ENCODE data around the gene ENTHD1. TPM values are rescaled to one million over a fixed set of nuclear protein-coding genes. Genes with fewer than 3 reads are reported as not detected.

The ENTHD1 gene
- total and polyA plus RNA-seq, 2 of the 4 experiments (the other 2 are of a cell fraction): not detected

DNA sequence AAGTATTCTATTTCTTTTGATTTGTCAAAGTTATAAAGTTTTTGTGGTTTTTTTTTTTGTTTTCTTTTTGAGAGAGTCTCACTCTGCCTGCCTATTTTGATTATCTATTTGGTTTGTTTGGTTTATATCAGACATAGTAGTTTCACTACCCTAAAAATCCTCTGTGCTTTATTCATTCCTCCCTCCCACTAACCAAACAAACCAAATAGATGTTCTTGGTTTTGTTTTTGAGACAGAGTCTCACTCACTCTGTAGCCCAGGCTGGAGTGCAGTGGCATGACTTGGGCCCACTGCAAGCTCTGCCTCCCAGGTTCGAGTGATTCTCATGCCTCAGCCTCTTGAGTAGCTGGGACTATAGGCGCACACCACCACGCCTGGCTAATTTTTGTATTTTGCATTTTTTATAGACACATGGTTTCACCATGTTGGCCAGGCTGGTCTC is 67.9 kb downstream of the ENTHD1 start:
- peaks cover 15% of the 10 kb centered on the region for H3K27me3 ChIP-seq (ENCODE audit: control insufficient read depth, insufficient read depth, low read length)
- H2BK15ac ChIP-seq (ENCODE audit: low read depth, low read length): no peak overlapping the region
- no peak overlapping the region for H3K4ac ChIP-seq (ENCODE audit: low read depth, low read length)
- H3K56ac ChIP-seq (ENCODE audit: extremely low read depth, insufficient read depth, low read length): no peak overlapping the region
- H3K36me3 ChIP-seq (ENCODE audit: control insufficient read depth, insufficient read depth, low read length): no peaks in the 10 kb centered on the region
- no peak overlapping the region for H4K5ac ChIP-seq (ENCODE audit: low read depth, low read length)
- intact Hi-C loops (cut with micrococcal nuclease) (no loop called here), in situ Hi-C loops (cut with MboI; ENCODE audit: low sequenced_read_pairs) (no loop called here), dilution Hi-C loops (cut with HindIII; ENCODE audit: low sequenced_read_pairs, unreplicated experiment) (no loop called here)
- ATAC-seq (ENCODE audit: low read depth) (no peak), DNase-seq (no peak)
- no peak overlapping the region for H3K27ac ChIP-seq (ENCODE audit: insufficient read depth, low read length)
- no peaks in the 10 kb centered on the region for H3K9me3 ChIP-seq (ENCODE audit: control insufficient read depth, insufficient read depth, low read length)
- H3K9me1 ChIP-seq (ENCODE audit: insufficient read depth, low read length): no peaks in the 10 kb centered on the region
- H3K79me1 ChIP-seq (ENCODE audit: low read depth in 1 of 2, low read length in 2 of 2): no peaks in the 10 kb centered on the region
- no TSS peak for BruUV-seq (replicated peaks)
- H3K4me3 ChIP-seq (ENCODE audit: insufficient read depth, low read depth, low read length): no peak overlapping the region
- H4K8ac ChIP-seq (ENCODE audit: low read depth in 2 of 2, low read length in 2 of 2): no peak overlapping the region
- H2AK5ac ChIP-seq (ENCODE audit: low read depth, low read length): no peak overlapping the region
- H2BK20ac ChIP-seq (ENCODE audit: low read depth, low read length): no peak overlapping the region
- no peak overlapping the region for H3K14ac ChIP-seq (replicated peaks; ENCODE audit: low read depth, low read length)
- TF ChIP-seq, protein P1, sequence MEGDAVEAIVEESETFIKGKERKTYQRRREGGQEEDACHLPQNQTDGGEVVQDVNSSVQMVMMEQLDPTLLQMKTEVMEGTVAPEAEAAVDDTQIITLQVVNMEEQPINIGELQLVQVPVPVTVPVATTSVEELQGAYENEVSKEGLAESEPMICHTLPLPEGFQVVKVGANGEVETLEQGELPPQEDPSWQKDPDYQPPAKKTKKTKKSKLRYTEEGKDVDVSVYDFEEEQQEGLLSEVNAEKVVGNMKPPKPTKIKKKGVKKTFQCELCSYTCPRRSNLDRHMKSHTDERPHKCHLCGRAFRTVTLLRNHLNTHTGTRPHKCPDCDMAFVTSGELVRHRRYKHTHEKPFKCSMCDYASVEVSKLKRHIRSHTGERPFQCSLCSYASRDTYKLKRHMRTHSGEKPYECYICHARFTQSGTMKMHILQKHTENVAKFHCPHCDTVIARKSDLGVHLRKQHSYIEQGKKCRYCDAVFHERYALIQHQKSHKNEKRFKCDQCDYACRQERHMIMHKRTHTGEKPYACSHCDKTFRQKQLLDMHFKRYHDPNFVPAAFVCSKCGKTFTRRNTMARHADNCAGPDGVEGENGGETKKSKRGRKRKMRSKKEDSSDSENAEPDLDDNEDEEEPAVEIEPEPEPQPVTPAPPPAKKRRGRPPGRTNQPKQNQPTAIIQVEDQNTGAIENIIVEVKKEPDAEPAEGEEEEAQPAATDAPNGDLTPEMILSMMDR (conservative IDR thresholded peaks at IDR 0.05; ENCODE audit: low read depth, low read length): no peak
- no peak for TF ChIP-seq NFE2L2 (IDR thresholded peaks at IDR 0.05; ENCODE audit: low read depth, low read length)
- TF ChIP-seq CHD1 (IDR thresholded peaks at IDR 0.05; ENCODE audit: low read depth, low read length): no peak
- TF ChIP-seq, protein P2, sequence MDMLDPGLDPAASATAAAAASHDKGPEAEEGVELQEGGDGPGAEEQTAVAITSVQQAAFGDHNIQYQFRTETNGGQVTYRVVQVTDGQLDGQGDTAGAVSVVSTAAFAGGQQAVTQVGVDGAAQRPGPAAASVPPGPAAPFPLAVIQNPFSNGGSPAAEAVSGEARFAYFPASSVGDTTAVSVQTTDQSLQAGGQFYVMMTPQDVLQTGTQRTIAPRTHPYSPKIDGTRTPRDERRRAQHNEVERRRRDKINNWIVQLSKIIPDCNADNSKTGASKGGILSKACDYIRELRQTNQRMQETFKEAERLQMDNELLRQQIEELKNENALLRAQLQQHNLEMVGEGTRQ (IDR thresholded peaks at IDR 0.05; ENCODE audit: low read depth, low read length): no peak
- TF ChIP-seq RCOR1 (IDR thresholded peaks at IDR 0.05; ENCODE audit: insufficient replicate concordance, low read length): no peak
- no peak for TF ChIP-seq FOS (IDR thresholded peaks at IDR 0.05; ENCODE audit: low read depth, low read length)
- TF ChIP-seq MAFK (IDR thresholded peaks at IDR 0.05; ENCODE audit: low read depth, low read length): no peak
- no peak for TF ChIP-seq RFX5 (IDR thresholded peaks at IDR 0.05; ENCODE audit: low read depth, low read length)
- H2BK5ac ChIP-seq (ENCODE audit: low read depth, low read length, poor library complexity, severe bottlenecking): no peak overlapping the region
- H3K23ac ChIP-seq (ENCODE audit: low read depth, low read length): no peak overlapping the region
- H3K18ac ChIP-seq (ENCODE audit: low read depth, low read length): no peak overlapping the region
- ChIA-PET CTCF (no interaction called here), POLR2A (ENCODE audit: unreplicated experiment) (no interaction called here)
- H4K91ac ChIP-seq (ENCODE audit: insufficient read depth, low read depth, low read length): no peak overlapping the region
- H3K4me1 ChIP-seq (ENCODE audit: control insufficient read depth, insufficient read depth, low read length): no peaks in the 10 kb centered on the region
- H2AK9ac ChIP-seq (replicated peaks; ENCODE audit: low read depth, low read length, poor library complexity): no peak overlapping the region
- WGBS, 2 experiments (ENCODE audit: extremely low coverage in 2 of 2, insufficient read length in 1 of 2): 40% methylated on average over 1 of the region's 3 CpGs; no CpG with 5 or more reads in 1 of the 2 experiments
- H3K4me2 ChIP-seq (ENCODE audit: low read depth, low read length): no peak overlapping the region
- no peak overlapping the region for H3K9ac ChIP-seq (ENCODE audit: low read depth, low read length)
- H2AFZ ChIP-seq (replicated peaks; ENCODE audit: low read length, poor library complexity): no peak overlapping the region
- H4K20me1 ChIP-seq (ENCODE audit: insufficient read depth, low read length): no peaks in the 10 kb centered on the region
- H2BK120ac ChIP-seq (ENCODE audit: low read depth, low read length): no peak overlapping the region
